LNCAP (cell line): ENCODE data around the gene RPS15.

Experiments
- CTCF ChIP-seq: fragments of 450-650 bp; IDR thresholded peaks from 2 replicates; pipeline ENCODE4 v1.5.1; 2017; ENCODE audit warnings: mild to moderate bottlenecking

The RPS15 gene

GRCh38 chr19:1446713-1447481 lies 8.7 kb downstream of the RPS15 start:
- TF ChIP-seq CTCF: no peak

- no peak for TF ChIP-seq CTCF
These were observed 9.3 kb downstream of the RPS15 start for GRCh38 chr19:1447504-1447903.

- no peak for TF ChIP-seq CTCF
These were observed 9.7 kb downstream of the RPS15 start for GRCh38 chr19:1447944-1448343.

- TF ChIP-seq CTCF: no peak
These were observed 11.6 kb downstream of the RPS15 start, which contains the start of gene APC2 for GRCh38 chr19:1449467-1450442. Gene APC2, plus strand, starts transcription at chr19:1450121. Its CDS starts 2,881 bp downstream, at chr19:1453002.

GRCh38 chr19:1450735-1451731 lies 12.8 kb downstream of the RPS15 start:
- TF ChIP-seq CTCF: no peak

GRCh38 chr19:1451916-1452801 lies 14.0 kb downstream of the RPS15 start:
- TF ChIP-seq CTCF: no peak
